Endodermal cell (in vitro differentiated cells): Measurements from ENCODE around the gene OR8B8. TPM values are rescaled to one million over a fixed set of nuclear protein-coding genes. Genes with fewer than 3 reads are reported as not detected.
"Not testable (repeated sequence)": the region's sequence is repeated elsewhere in the genome, so short reads cannot be mapped to it uniquely, and the experiment has no call there.

Source experiments
- DNase-seq: peaks from one replicate; pipeline ENCODE4 v3.0.0-alpha.2; 2017
- H3K27ac ChIP-seq: 2 replicates; pipeline ENCODE4 v1.5.1; 2013; ENCODE audit warnings: mild to moderate bottlenecking, low read depth, low read length, moderate library complexity
- H3K27me3 ChIP-seq: 2 replicates; pipeline ENCODE4 v1.6.1; 2013; ENCODE audit warnings: mild to moderate bottlenecking, low read length, moderate library complexity; ENCODE audit not compliant: insufficient read depth, control insufficient read depth, poor library complexity, severe bottlenecking
- H3K36me3 ChIP-seq: 2 replicates; pipeline ENCODE4 v1.7.0; 2013; ENCODE audit warnings: mild to moderate bottlenecking, low read length, moderate library complexity; ENCODE audit not compliant: control insufficient read depth, insufficient read depth
- H3K4me1 ChIP-seq: one replicate; pipeline ENCODE4 v1.7.0; 2013; ENCODE audit warnings: low read length; ENCODE audit not compliant: control insufficient read depth, insufficient read depth
- H3K4me3 ChIP-seq: 2 replicates; pipeline ENCODE4 v1.5.1; 2013; ENCODE audit warnings: mild to moderate bottlenecking, low read length, moderate library complexity
- H3K9ac ChIP-seq: 2 replicates; pipeline ENCODE4 v1.6.1; 2013; ENCODE audit warnings: mild to moderate bottlenecking, low read length, moderate library complexity; ENCODE audit not compliant: poor library complexity, severe bottlenecking; ENCODE audit errors: extremely low read depth
- H3K9me3 ChIP-seq: 2 replicates; pipeline ENCODE4 v1.6.1; 2013; ENCODE audit warnings: mild to moderate bottlenecking, low read length, moderate library complexity; ENCODE audit not compliant: control insufficient read depth
- H3K27ac Mint-ChIP-seq: 2 replicates; pipeline ENCODE4 v1.8.0; 2020; ENCODE audit warnings: mixed read lengths
- H3K27me3 Mint-ChIP-seq: 2 replicates; pipeline ENCODE4 v1.8.0; 2021; ENCODE audit warnings: mild to moderate bottlenecking, mixed read lengths; ENCODE audit not compliant: insufficient read depth
- H3K36me3 Mint-ChIP-seq: 2 replicates; pipeline ENCODE4 v1.8.0; 2020; ENCODE audit warnings: low read depth, mixed read lengths
- H3K4me1 Mint-ChIP-seq: 2 replicates; pipeline ENCODE4 v1.8.0; 2020; ENCODE audit warnings: mixed read lengths
- H3K4me3 Mint-ChIP-seq: 2 replicates; pipeline ENCODE4 v1.8.0; 2020; ENCODE audit warnings: mild to moderate bottlenecking, moderate library complexity, mixed read lengths
- H3K9me3 Mint-ChIP-seq: 2 replicates; pipeline ENCODE4 v1.8.0; 2020; ENCODE audit warnings: mild to moderate bottlenecking, mixed read lengths
- CTCF ChIP-seq: fragments of 200-600 bp; sonication (generic); conservative IDR thresholded peaks from 2 replicates; pipeline ENCODE4 v1.5.0; 2021; ENCODE audit warnings: antibody characterized with exemption, mild to moderate bottlenecking
- WGBS, 2 experiments: methylation state at CpG; one replicate each; pipeline versions ENCODE4 v1.1.5 to v1.1.7; 2013; ENCODE audit warnings: missing lambda C conversion rate in 2 of 2, mixed read lengths in 1 of 2; ENCODE audit not compliant: insufficient coverage in 1 of 2, insufficient read length in 1 of 2; 5-methylcytosine and 5-hydroxymethylcytosine counted together
- total RNA-seq, 2 donors: library from RNA; stranded (reverse); fragmentation: NEBNext Ultra II Directional in 1 of 2; extraction: Animal tissue kit (Norgen Biotek cat#: 25700) in 1 of 2; gene quantifications; 2 replicates in 1 of 2; 3 replicates in 1 of 2; pipeline ENCODE4 v1.2.1, GENCODE V29; 2021

The OR8B8 gene
- total RNA-seq, 2 donors from 2014 or later = not detected

GRCh38 chr11:124402326-124402922, 43.1 kb downstream of the OR8B8 start:
- no peaks in the 10 kb centered on the region for H3K4me1 ChIP-seq
- 69% methylated on average over 6 of the region's 8 CpGs; no CpG with 5 or more reads in 1 of the 2 experiments for WGBS, 2 experiments
- no peak overlapping the region for H3K27ac ChIP-seq
- H3K27me3 ChIP-seq = peaks cover 12% of the 10 kb centered on the region
- no peaks in the 10 kb centered on the region for H3K36me3 ChIP-seq
- DNase-seq = peak; percentile 81
- TF ChIP-seq CTCF = peak; percentile 83
- peaks cover 14% of the 10 kb centered on the region for H3K9me3 Mint-ChIP-seq
- H3K4me1 Mint-ChIP-seq = no peaks in the 10 kb centered on the region
- H3K4me3 ChIP-seq = no peak overlapping the region
- H3K27ac Mint-ChIP-seq = no peak overlapping the region
- H3K36me3 Mint-ChIP-seq = peaks cover 3% of the 10 kb centered on the region
- peaks cover 12% of the 10 kb centered on the region for H3K27me3 Mint-ChIP-seq
- H3K4me3 Mint-ChIP-seq = no peak overlapping the region
- no peak overlapping the region for H3K9ac ChIP-seq
- H3K9me3 ChIP-seq = peaks cover 4% of the 10 kb centered on the region

- no peak for TF ChIP-seq CTCF
- no peak within 1 kb of the TSS for H3K4me3 Mint-ChIP-seq
Observed at GRCh38 chr11:124398924-124399323, 46.6 kb downstream of the OR8B8 start, which contains the start of gene OR8B3. TSS of gene OR8B3 (minus strand) at chr11:124399024. CDS start at chr11:124397351, 1,673 bp downstream.

GRCh38 chr11:124396847-124397246, 48.6 kb downstream of the OR8B8 start:
- H3K9me3 Mint-ChIP-seq, H3K27ac ChIP-seq, H3K36me3 ChIP-seq, H3K36me3 Mint-ChIP-seq, H3K4me3 ChIP-seq, H3K9ac ChIP-seq, DNase-seq, H3K27me3 Mint-ChIP-seq, H3K27me3 ChIP-seq, H3K27ac Mint-ChIP-seq, H3K4me3 Mint-ChIP-seq, H3K9me3 ChIP-seq, H3K4me1 Mint-ChIP-seq, H3K4me1 ChIP-seq: not testable (repeated sequence)
- 100% methylated on average over 1 to 2 of the region's 4 CpGs for WGBS, 2 experiments

More at GRCh38 chr11:124398924-124399323, 46.6 kb downstream of the OR8B8 start, which contains the start of gene OR8B3:
- H3K27ac ChIP-seq = no peak within 1 kb of the TSS
- H3K27me3 Mint-ChIP-seq = no peaks in the 10 kb centered on the region
- no peak within 1 kb of the TSS for H3K4me3 ChIP-seq
- peaks cover 3% of the 10 kb centered on the region for H3K36me3 Mint-ChIP-seq
- no peak for DNase-seq
- no peaks in the 10 kb centered on the region for H3K4me1 Mint-ChIP-seq
- H3K9ac ChIP-seq = no peak within 1 kb of the TSS
- no peak within 1 kb of the TSS for H3K27ac Mint-ChIP-seq
- H3K9me3 Mint-ChIP-seq = peaks cover 11% of the 10 kb centered on the region
- no peaks in the 10 kb centered on the region for H3K4me1 ChIP-seq
- peaks cover under 1% of the 10 kb centered on the region for H3K9me3 ChIP-seq
- H3K36me3 ChIP-seq = no peaks in the 10 kb centered on the region
- no peaks in the 10 kb centered on the region for H3K27me3 ChIP-seq

GRCh38 chr11:124394408-124394807, 51.1 kb downstream of the OR8B8 start:
- H3K27ac ChIP-seq = no peak overlapping the region
- Mint-ChIP-seq H3K27me3 (no peaks in the 10 kb centered on the region), H3K4me3 (no peak overlapping the region), H3K9me3 (no peaks in the 10 kb centered on the region), H3K4me1 (no peaks in the 10 kb centered on the region), H3K36me3 (no peaks in the 10 kb centered on the region), H3K27ac (no peak overlapping the region)
- no peak for TF ChIP-seq CTCF
- no peak overlapping the region for H3K9ac ChIP-seq
- no peaks in the 10 kb centered on the region for H3K9me3 ChIP-seq
- no peaks in the 10 kb centered on the region for H3K27me3 ChIP-seq
- 90 to 93% methylated on average over 3 of the region's 3 CpGs for WGBS, 2 experiments
- DNase-seq = no peak
- no peak overlapping the region for H3K4me3 ChIP-seq
- no peaks in the 10 kb centered on the region for H3K36me3 ChIP-seq
- H3K4me1 ChIP-seq = no peaks in the 10 kb centered on the region
